DOHH2 (cell line): Measurements from ENCODE around the gene PMVK.

Experiments
- EZH2phosphoT487 ChIP-seq: fragments of 200-600 bp; sonication (generic); IDR thresholded peaks from 2 replicates; pipeline ENCODE4 v1.6.1; 2017; ENCODE audit warnings: borderline replicate concordance, mild to moderate bottlenecking, antibody characterized with exemption, low read length, moderate library complexity, mixed read lengths
- TF ChIP-seq, protein P1 (sequence below): fragments of 200-600 bp; sonication (generic); IDR thresholded peaks from one replicate; pipeline ENCODE4 v1.5.1; 2014; ENCODE audit warnings: antibody characterized with exemption, mild to moderate bottlenecking, low read depth, low read length; ENCODE audit not compliant: poor library complexity, severe bottlenecking

- TF ChIP-seq, protein P1, sequence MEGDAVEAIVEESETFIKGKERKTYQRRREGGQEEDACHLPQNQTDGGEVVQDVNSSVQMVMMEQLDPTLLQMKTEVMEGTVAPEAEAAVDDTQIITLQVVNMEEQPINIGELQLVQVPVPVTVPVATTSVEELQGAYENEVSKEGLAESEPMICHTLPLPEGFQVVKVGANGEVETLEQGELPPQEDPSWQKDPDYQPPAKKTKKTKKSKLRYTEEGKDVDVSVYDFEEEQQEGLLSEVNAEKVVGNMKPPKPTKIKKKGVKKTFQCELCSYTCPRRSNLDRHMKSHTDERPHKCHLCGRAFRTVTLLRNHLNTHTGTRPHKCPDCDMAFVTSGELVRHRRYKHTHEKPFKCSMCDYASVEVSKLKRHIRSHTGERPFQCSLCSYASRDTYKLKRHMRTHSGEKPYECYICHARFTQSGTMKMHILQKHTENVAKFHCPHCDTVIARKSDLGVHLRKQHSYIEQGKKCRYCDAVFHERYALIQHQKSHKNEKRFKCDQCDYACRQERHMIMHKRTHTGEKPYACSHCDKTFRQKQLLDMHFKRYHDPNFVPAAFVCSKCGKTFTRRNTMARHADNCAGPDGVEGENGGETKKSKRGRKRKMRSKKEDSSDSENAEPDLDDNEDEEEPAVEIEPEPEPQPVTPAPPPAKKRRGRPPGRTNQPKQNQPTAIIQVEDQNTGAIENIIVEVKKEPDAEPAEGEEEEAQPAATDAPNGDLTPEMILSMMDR = no peak
- no peak for TF ChIP-seq EZH2phosphoT487
Measured at GRCh38 chr1:154957091-154957657, 20.7 kb upstream of the PMVK start.
